ENCODE results near the gene OTOS. TPM values are rescaled to one million over a fixed set of nuclear protein-coding genes. Genes with fewer than 3 reads are reported as not detected.

OTOS gene
- total and polyA plus RNA-seq, 4 donors: not detected

GRCh38 chr2:240186191-240186725 lies 45.8 kb upstream of the OTOS start:
- WGBS, 2 donors: 89 to 92% methylated on average over 7 of the region's 7 CpGs
- Histone ChIP-seq H3K4me1 (ENCODE audit: control insufficient read depth in 5 of 5, insufficient read depth in 5 of 5, low read length in 5 of 5) (no peaks in the 10 kb centered on the region), H3K4me3 (no peak overlapping the region), H3K9me3 (ENCODE audit: control insufficient read depth in 4 of 4, insufficient read depth in 3 of 4, low read length in 3 of 4) (peaks cover 0 to 3% (median 0%) of the 10 kb centered on the region in 4 donors), H3K36me3 (ENCODE audit: control insufficient read depth in 4 of 4, insufficient read depth in 4 of 4, low read length in 4 of 4) (no peaks in the 10 kb centered on the region), H3K27ac (ENCODE audit: low read depth in 1 of 2, low read length in 1 of 2) (no peak overlapping the region), H3K9ac (ENCODE audit: insufficient read depth in 1 of 2, low read length in 2 of 2) (no peak overlapping the region), H3K27me3 (ENCODE audit: control insufficient read depth in 3 of 3, insufficient read depth in 3 of 3, low read length in 2 of 3) (peaks cover 0 to 3% (median 0%) of the 10 kb centered on the region in 3 donors)
- TF ChIP-seq CTCF (IDR thresholded peaks at IDR 0.05; ENCODE audit: control extremely low read depth, extremely low read depth): no peak
- DNase-seq (no peak), ATAC-seq (ENCODE audit: insufficient read depth, low FRiP score) (no peak)

GRCh38 chr2:240184656-240185055 lies 44.2 kb upstream of the OTOS start:
- ATAC-seq (ENCODE audit: insufficient read depth, low FRiP score): no peak
- H3K36me3 ChIP-seq (ENCODE audit: control insufficient read depth in 4 of 4, insufficient read depth in 4 of 4, low read length in 4 of 4): no peaks in the 10 kb centered on the region
- 50 to 65% methylated on average over 3 of the region's 3 CpGs for WGBS, 2 donors
- H3K4me1 ChIP-seq (ENCODE audit: control insufficient read depth in 5 of 5, insufficient read depth in 5 of 5, low read length in 5 of 5): no peaks in the 10 kb centered on the region
- no peak for DNase-seq
- no peak overlapping the region for H3K4me3 ChIP-seq
- H3K9me3 ChIP-seq (ENCODE audit: control insufficient read depth in 4 of 4, insufficient read depth in 3 of 4, low read length in 3 of 4): peaks cover 0 to 3% (median 0%) of the 10 kb centered on the region in 4 donors
- peaks cover 0 to 3% (median 0%) of the 10 kb centered on the region in 3 donors for H3K27me3 ChIP-seq (ENCODE audit: control insufficient read depth in 3 of 3, insufficient read depth in 3 of 3, low read length in 2 of 3)
- H3K9ac ChIP-seq (ENCODE audit: insufficient read depth in 1 of 2, low read length in 2 of 2): no peak overlapping the region
- H3K27ac ChIP-seq (ENCODE audit: low read depth in 1 of 2, low read length in 1 of 2): no peak overlapping the region
- TF ChIP-seq CTCF (IDR thresholded peaks at IDR 0.05; ENCODE audit: control extremely low read depth, extremely low read depth): no peak

GRCh38 chr2:240183875-240184590 lies 43.6 kb upstream of the OTOS start:
- WGBS, 2 donors: 81 to 84% methylated on average over 13 of the region's 13 CpGs
- ATAC-seq (ENCODE audit: insufficient read depth, low FRiP score): no peak

More at GRCh38 chr2:240183875-240184590, 43.6 kb upstream of the OTOS start:
- Histone ChIP-seq H3K9ac (ENCODE audit: insufficient read depth in 1 of 2, low read length in 2 of 2) (no peak overlapping the region), H3K27me3 (ENCODE audit: control insufficient read depth in 3 of 3, insufficient read depth in 3 of 3, low read length in 2 of 3) (peaks cover 0 to 3% (median 0%) of the 10 kb centered on the region in 3 donors), H3K27ac (ENCODE audit: low read depth in 1 of 2, low read length in 1 of 2) (no peak overlapping the region), H3K36me3 (ENCODE audit: control insufficient read depth in 4 of 4, insufficient read depth in 4 of 4, low read length in 4 of 4) (no peaks in the 10 kb centered on the region), H3K4me3 (no peak overlapping the region), H3K9me3 (ENCODE audit: control insufficient read depth in 4 of 4, insufficient read depth in 3 of 4, low read length in 3 of 4) (peaks cover 0 to 3% (median 0%) of the 10 kb centered on the region in 4 donors), H3K4me1 (ENCODE audit: control insufficient read depth in 5 of 5, insufficient read depth in 5 of 5, low read length in 5 of 5) (no peaks in the 10 kb centered on the region)
- no peak for TF ChIP-seq CTCF (IDR thresholded peaks at IDR 0.05; ENCODE audit: control extremely low read depth, extremely low read depth)
- DNase-seq: no peak
